Measurements from ENCODE around the gene LDLRAD4.
A peak's percentile ranks its signal among the peaks of the same experiment; 100 is the strongest.

The LDLRAD4 gene

GRCh38 chr18:13587937-13588336, 369.4 kb downstream of the LDLRAD4 start:
- Histone ChIP-seq H3K18ac (ENCODE audit: low read length) (no peak overlapping the region), H3K9me3 (replicated peaks in 1 of 2; ENCODE audit: control insufficient read depth in 2 of 2, insufficient read depth in 1 of 2, low read depth in 1 of 2, low read length in 2 of 2) (peaks cover 0 to 2% of the 10 kb centered on the region in 2 donors)
- WGBS, 2 donors (ENCODE audit: extremely low coverage in 2 of 2, insufficient read length in 2 of 2, insufficient replicate concordance in 1 of 2) = no CpG with 5 or more reads among the region's 3 CpGs

GRCh38 chr18:13589316-13589715, 370.8 kb downstream of the LDLRAD4 start:
- Histone ChIP-seq H3K36me3 (replicated peaks in 1 of 2; ENCODE audit: control insufficient read depth in 2 of 2, insufficient read depth in 2 of 2, low read length in 2 of 2) (no peaks in the 10 kb centered on the region), H3K23ac (ENCODE audit: low read depth, low read length, poor library complexity) (no peak overlapping the region), H3K4ac (ENCODE audit: low read length) (no peak overlapping the region), H4K8ac (ENCODE audit: low read depth, low read length) (no peak overlapping the region), H3K4me2 (ENCODE audit: insufficient read depth, low read length, poor library complexity, severe bottlenecking) (no peak overlapping the region), H3K9me3 (replicated peaks in 1 of 2; ENCODE audit: control insufficient read depth in 2 of 2, insufficient read depth in 1 of 2, low read depth in 1 of 2, low read length in 2 of 2) (peaks cover 0 to 2% of the 10 kb centered on the region in 2 donors), H3K27me3 (ENCODE audit: control insufficient read depth in 3 of 3, insufficient read depth in 3 of 3, low read depth in 1 of 3, low read length in 3 of 3) (no peaks in the 10 kb centered on the region), H3K79me1 (ENCODE audit: low read depth, low read length) (no peaks in the 10 kb centered on the region), H2BK15ac (ENCODE audit: low read length) (no peak overlapping the region), H2BK12ac (ENCODE audit: low read length) (no peak overlapping the region), H3K4me1 (ENCODE audit: control insufficient read depth in 2 of 2, insufficient read depth in 1 of 2, low read depth in 1 of 2, low read length in 2 of 2) (peaks cover 0 to 2% of the 10 kb centered on the region in 2 donors), H2BK120ac (ENCODE audit: low read depth, low read length) (no peak overlapping the region), H4K91ac (ENCODE audit: low read depth, low read length, poor library complexity) (no peak overlapping the region), H2BK5ac (ENCODE audit: low read length) (no peak overlapping the region), H3K27ac (replicated peaks; ENCODE audit: low read length) (no peak overlapping the region), H3K4me3 (ENCODE audit: low read length in 2 of 2) (no peak overlapping the region), H2AK5ac (ENCODE audit: low read depth, low read length) (peak overlapping the region; percentile 33), H3K18ac (ENCODE audit: low read length) (no peak overlapping the region), H3K9ac (ENCODE audit: low read depth, low read length, poor library complexity) (no peak overlapping the region), H3K14ac (ENCODE audit: low read length) (no peak overlapping the region), H2AFZ (ENCODE audit: low read length) (no peak overlapping the region)
- no CpG with 5 or more reads among the region's 4 CpGs for WGBS, 2 donors (ENCODE audit: extremely low coverage in 2 of 2, insufficient read length in 2 of 2, insufficient replicate concordance in 1 of 2)
- no peak for DNase-seq (ENCODE audit: low spot score)

More at GRCh38 chr18:13587937-13588336, 369.4 kb downstream of the LDLRAD4 start:
- Histone ChIP-seq H3K14ac (ENCODE audit: low read length) (no peak overlapping the region), H2BK15ac (ENCODE audit: low read length) (no peak overlapping the region), H4K91ac (ENCODE audit: low read depth, low read length, poor library complexity) (no peak overlapping the region), H3K4me3 (ENCODE audit: low read length in 2 of 2) (no peak overlapping the region), H2BK120ac (ENCODE audit: low read depth, low read length) (no peak overlapping the region), H3K4ac (ENCODE audit: low read length) (no peak overlapping the region), H2AFZ (ENCODE audit: low read length) (no peak overlapping the region), H4K8ac (ENCODE audit: low read depth, low read length) (no peak overlapping the region), H3K9ac (ENCODE audit: low read depth, low read length, poor library complexity) (no peak overlapping the region), H3K27me3 (ENCODE audit: control insufficient read depth in 3 of 3, insufficient read depth in 3 of 3, low read depth in 1 of 3, low read length in 3 of 3) (no peaks in the 10 kb centered on the region), H3K27ac (replicated peaks; ENCODE audit: low read length) (no peak overlapping the region), H3K36me3 (replicated peaks in 1 of 2; ENCODE audit: control insufficient read depth in 2 of 2, insufficient read depth in 2 of 2, low read length in 2 of 2) (no peaks in the 10 kb centered on the region), H3K4me2 (ENCODE audit: insufficient read depth, low read length, poor library complexity, severe bottlenecking) (no peak overlapping the region), H3K23ac (ENCODE audit: low read depth, low read length, poor library complexity) (no peak overlapping the region), H2AK5ac (ENCODE audit: low read depth, low read length) (no peak overlapping the region), H3K4me1 (ENCODE audit: control insufficient read depth in 2 of 2, insufficient read depth in 1 of 2, low read depth in 1 of 2, low read length in 2 of 2) (peaks cover 0 to 10% of the 10 kb centered on the region in 2 donors), H2BK5ac (ENCODE audit: low read length) (no peak overlapping the region), H3K79me1 (ENCODE audit: low read depth, low read length) (no peaks in the 10 kb centered on the region), H2BK12ac (ENCODE audit: low read length) (no peak overlapping the region)
- DNase-seq (ENCODE audit: low spot score) = no peak

- Histone ChIP-seq H3K4ac (ENCODE audit: low read length) (no peak overlapping the region), H3K79me1 (ENCODE audit: low read depth, low read length) (no peaks in the 10 kb centered on the region), H3K27me3 (ENCODE audit: control insufficient read depth in 3 of 3, insufficient read depth in 3 of 3, low read depth in 1 of 3, low read length in 3 of 3) (no peaks in the 10 kb centered on the region), H3K14ac (ENCODE audit: low read length) (no peak overlapping the region), H2BK5ac (ENCODE audit: low read length) (no peak overlapping the region), H2AK5ac (ENCODE audit: low read depth, low read length) (peak overlapping the region; percentile 33), H3K4me2 (ENCODE audit: insufficient read depth, low read length, poor library complexity, severe bottlenecking) (no peak overlapping the region), H2BK120ac (ENCODE audit: low read depth, low read length) (no peak overlapping the region), H3K4me1 (ENCODE audit: control insufficient read depth in 2 of 2, insufficient read depth in 1 of 2, low read depth in 1 of 2, low read length in 2 of 2) (no peaks in the 10 kb centered on the region), H3K4me3 (ENCODE audit: low read length in 2 of 2) (peak overlapping the region in 1 of 2 donors; percentile 67), H4K91ac (ENCODE audit: low read depth, low read length, poor library complexity) (no peak overlapping the region), H2AFZ (ENCODE audit: low read length) (no peak overlapping the region), H3K36me3 (replicated peaks in 1 of 2; ENCODE audit: control insufficient read depth in 2 of 2, insufficient read depth in 2 of 2, low read length in 2 of 2) (no peaks in the 10 kb centered on the region), H2BK12ac (ENCODE audit: low read length) (no peak overlapping the region), H3K18ac (ENCODE audit: low read length) (peak overlapping the region; percentile 52), H4K8ac (ENCODE audit: low read depth, low read length) (no peak overlapping the region), H2BK15ac (ENCODE audit: low read length) (no peak overlapping the region), H3K23ac (ENCODE audit: low read depth, low read length, poor library complexity) (peak overlapping the region; percentile 87), H3K27ac (replicated peaks; ENCODE audit: low read length) (no peak overlapping the region), H3K9ac (ENCODE audit: low read depth, low read length, poor library complexity) (peak overlapping the region; percentile 71), H3K9me3 (replicated peaks in 1 of 2; ENCODE audit: control insufficient read depth in 2 of 2, insufficient read depth in 1 of 2, low read depth in 1 of 2, low read length in 2 of 2) (peaks cover 0 to 2% of the 10 kb centered on the region in 2 donors)
- DNase-seq (ENCODE audit: low spot score) = no peak
- WGBS, 2 donors (ENCODE audit: extremely low coverage in 2 of 2, insufficient read length in 2 of 2, insufficient replicate concordance in 1 of 2) = 100% methylated on average over 2 to 6 of the region's 9 CpGs
Observed at GRCh38 chr18:13589943-13590342, 371.4 kb downstream of the LDLRAD4 start.

GRCh38 chr18:13592246-13592645, 373.7 kb downstream of the LDLRAD4 start:
- H4K91ac ChIP-seq (ENCODE audit: low read depth, low read length, poor library complexity) = no peak overlapping the region
- no peak overlapping the region for H2BK12ac ChIP-seq (ENCODE audit: low read length)
- no peaks in the 10 kb centered on the region for H3K79me1 ChIP-seq (ENCODE audit: low read depth, low read length)
- no peak overlapping the region for H3K27ac ChIP-seq (replicated peaks; ENCODE audit: low read length)
- H4K8ac ChIP-seq (ENCODE audit: low read depth, low read length) = no peak overlapping the region
- peaks cover 0 to 2% of the 10 kb centered on the region in 2 donors for H3K9me3 ChIP-seq (replicated peaks in 1 of 2; ENCODE audit: control insufficient read depth in 2 of 2, insufficient read depth in 1 of 2, low read depth in 1 of 2, low read length in 2 of 2)
- no peak overlapping the region for H3K4ac ChIP-seq (ENCODE audit: low read length)
- no peak overlapping the region for H2BK5ac ChIP-seq (ENCODE audit: low read length)
- no peak overlapping the region for H2AK5ac ChIP-seq (ENCODE audit: low read depth, low read length)
- no peaks in the 10 kb centered on the region for H3K36me3 ChIP-seq (replicated peaks in 1 of 2; ENCODE audit: control insufficient read depth in 2 of 2, insufficient read depth in 2 of 2, low read length in 2 of 2)
- H3K27me3 ChIP-seq (ENCODE audit: control insufficient read depth in 3 of 3, insufficient read depth in 3 of 3, low read depth in 1 of 3, low read length in 3 of 3) = no peaks in the 10 kb centered on the region
- no peak overlapping the region for H3K18ac ChIP-seq (ENCODE audit: low read length)
- H3K4me1 ChIP-seq (ENCODE audit: control insufficient read depth in 2 of 2, insufficient read depth in 1 of 2, low read depth in 1 of 2, low read length in 2 of 2) = no peaks in the 10 kb centered on the region
- no peak overlapping the region for H2AFZ ChIP-seq (ENCODE audit: low read length)
- H3K23ac ChIP-seq (ENCODE audit: low read depth, low read length, poor library complexity) = no peak overlapping the region
- DNase-seq (ENCODE audit: low spot score) = no peak
- no CpG with 5 or more reads among the region's 3 CpGs for WGBS, 2 donors (ENCODE audit: extremely low coverage in 2 of 2, insufficient read length in 2 of 2, insufficient replicate concordance in 1 of 2)
- H3K9ac ChIP-seq (ENCODE audit: low read depth, low read length, poor library complexity) = no peak overlapping the region
- H3K14ac ChIP-seq (ENCODE audit: low read length) = no peak overlapping the region
- no peak overlapping the region for H2BK120ac ChIP-seq (ENCODE audit: low read depth, low read length)
- H3K4me3 ChIP-seq (ENCODE audit: low read length in 2 of 2) = no peak overlapping the region
- no peak overlapping the region for H2BK15ac ChIP-seq (ENCODE audit: low read length)
- no peak overlapping the region for H3K4me2 ChIP-seq (ENCODE audit: insufficient read depth, low read length, poor library complexity, severe bottlenecking)
